Fibroblast of lung (primary cell): ENCODE data around the gene MCF2L. TPM values are rescaled to one million over a fixed set of nuclear protein-coding genes. Genes with fewer than 3 reads are reported as not detected.

Source experiments
- DNase-seq, 2 donors: peaks; one replicate each; pipeline versions ENCODE4 v3.0.0 to v3.0.0-alpha.2; 2010; ENCODE audit warnings: low read depth in 2 of 2
- H2AFZ ChIP-seq: 2 replicates; pipeline ENCODE4 v1.5.1; 2012; ENCODE audit warnings: low read length, control low read depth, inconsistent platforms
- H3K27ac ChIP-seq: 2 replicates; pipeline ENCODE4 v1.5.1; 2011; ENCODE audit warnings: low read length, control low read depth; ENCODE audit not compliant: insufficient read depth
- H3K27me3 ChIP-seq: 2 replicates; pipeline ENCODE4 v1.5.1; 2011; ENCODE audit warnings: mild to moderate bottlenecking, low read length; ENCODE audit not compliant: control insufficient read depth, insufficient read depth
- H3K36me3 ChIP-seq: 2 replicates; pipeline ENCODE4 v1.5.1; 2011; ENCODE audit warnings: low read length; ENCODE audit not compliant: control insufficient read depth, insufficient read depth
- H3K4me1 ChIP-seq: 2 replicates; pipeline ENCODE4 v1.5.1; 2011; ENCODE audit warnings: low read length; ENCODE audit not compliant: control insufficient read depth, insufficient read depth; ENCODE audit errors: extremely low read depth
- H3K4me2 ChIP-seq: 2 replicates; pipeline ENCODE4 v1.5.1; 2011; ENCODE audit warnings: low read length, control low read depth; ENCODE audit not compliant: insufficient read depth; ENCODE audit errors: extremely low read depth
- H3K4me3 ChIP-seq, 4 experiments: fragments of 200-600 bp in 1 of 4; sonication (generic) in 1 of 4; replicated peaks in 1 of 4; 2 replicates each; pipeline ENCODE4 v1.5.1; 2011 to 2016; ENCODE audit warnings: low read length in 4 of 4, low read depth in 3 of 4, mild to moderate bottlenecking in 3 of 4, control low read depth in 2 of 4, inconsistent platforms in 1 of 4, mixed read lengths in 1 of 4; ENCODE audit not compliant: insufficient read depth in 1 of 4; ENCODE audit errors: control extremely low read depth in 1 of 4
- H3K79me2 ChIP-seq: 2 replicates; pipeline ENCODE4 v1.5.1; 2012; ENCODE audit warnings: mild to moderate bottlenecking, low read length, inconsistent platforms; ENCODE audit not compliant: control insufficient read depth, insufficient read depth
- H3K9ac ChIP-seq: 2 replicates; pipeline ENCODE4 v1.5.1; 2011; ENCODE audit warnings: mild to moderate bottlenecking, low read length, control low read depth; ENCODE audit not compliant: insufficient read depth
- H3K9me3 ChIP-seq: 2 replicates; pipeline ENCODE4 v1.5.1; 2012; ENCODE audit warnings: low read depth, low read length; ENCODE audit not compliant: control insufficient read depth, insufficient read depth
- H4K20me1 ChIP-seq: 2 replicates; pipeline ENCODE4 v1.5.1; 2011; ENCODE audit warnings: low read length; ENCODE audit not compliant: control insufficient read depth, insufficient read depth; ENCODE audit errors: extremely low read depth
- EZH2 ChIP-seq: IDR thresholded peaks from 2 replicates; pipeline ENCODE4 v1.5.1; 2012; ENCODE audit warnings: low read length, control low read depth, mild to moderate bottlenecking; ENCODE audit errors: missing control alignments
- polyA plus RNA-seq, 2 donors: library from polyadenylated mRNA; depleted of rRNA in 1 of 2; stranded (reverse) in 1 of 2; unstranded in 1 of 2; fragments of >200 nt; gene quantifications; 2 replicates each; pipeline ENCODE4 v1.2.1, GENCODE V29; 2011 to 2012; ENCODE audit warnings: missing spikeins in 1 of 2
- total RNA-seq: library from RNA; depleted of rRNA; stranded (reverse); fragments of >200 nt; gene quantifications from 2 replicates; pipeline ENCODE4 v1.2.1, GENCODE V29; 2014
- TF ChIP-seq, protein P1 (sequence below), 2 donors: IDR thresholded peaks in 1 of 2; conservative IDR thresholded peaks in 1 of 2; 1 replicate in 1 of 2; 2 replicates in 1 of 2; pipeline ENCODE4 v1.5.1; 2011 to 2012; ENCODE audit warnings: low read length in 2 of 2, control low read depth in 1 of 2, inconsistent platforms in 1 of 2, low read depth in 1 of 2, mild to moderate bottlenecking in 1 of 2

Gene MCF2L
- total and polyA plus RNA-seq, 2 donors (not counting 1 experiment from before 2014, with no cell fraction given), result 0.18 to 3.3 TPM

DNA sequence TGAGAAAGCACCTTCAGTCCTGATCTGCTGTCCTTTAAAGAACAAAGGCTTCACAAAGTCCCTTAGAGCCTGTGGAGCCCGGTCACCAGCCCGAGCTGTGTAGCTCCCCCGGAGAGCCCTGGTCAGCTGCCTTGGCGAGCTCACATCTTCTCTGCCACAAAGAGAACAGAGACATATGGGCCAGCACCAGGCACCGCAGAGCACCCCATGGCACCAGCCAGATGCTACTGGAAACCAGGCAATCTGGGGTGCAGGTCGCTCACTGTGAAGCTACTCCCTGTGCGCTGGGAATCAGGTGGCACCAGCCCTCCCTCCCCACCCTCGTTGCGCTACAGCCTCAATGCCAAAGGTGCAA, 92.2 kb downstream of the MCF2L start:
- Histone ChIP-seq H3K9me3 (no peaks in the 10 kb centered on the region), H2AFZ (no peak overlapping the region), H3K27ac (no peak overlapping the region), H3K4me2 (no peak overlapping the region), H3K9ac (no peak overlapping the region), H3K36me3 (no peaks in the 10 kb centered on the region), H4K20me1 (no peaks in the 10 kb centered on the region), H3K4me1 (no peaks in the 10 kb centered on the region), H3K4me3 (no peak overlapping the region), H3K79me2 (no peaks in the 10 kb centered on the region), H3K27me3 (no peaks in the 10 kb centered on the region)
- no peak for DNase-seq
- TF ChIP-seq EZH2, result no peak
- TF ChIP-seq, protein P1, sequence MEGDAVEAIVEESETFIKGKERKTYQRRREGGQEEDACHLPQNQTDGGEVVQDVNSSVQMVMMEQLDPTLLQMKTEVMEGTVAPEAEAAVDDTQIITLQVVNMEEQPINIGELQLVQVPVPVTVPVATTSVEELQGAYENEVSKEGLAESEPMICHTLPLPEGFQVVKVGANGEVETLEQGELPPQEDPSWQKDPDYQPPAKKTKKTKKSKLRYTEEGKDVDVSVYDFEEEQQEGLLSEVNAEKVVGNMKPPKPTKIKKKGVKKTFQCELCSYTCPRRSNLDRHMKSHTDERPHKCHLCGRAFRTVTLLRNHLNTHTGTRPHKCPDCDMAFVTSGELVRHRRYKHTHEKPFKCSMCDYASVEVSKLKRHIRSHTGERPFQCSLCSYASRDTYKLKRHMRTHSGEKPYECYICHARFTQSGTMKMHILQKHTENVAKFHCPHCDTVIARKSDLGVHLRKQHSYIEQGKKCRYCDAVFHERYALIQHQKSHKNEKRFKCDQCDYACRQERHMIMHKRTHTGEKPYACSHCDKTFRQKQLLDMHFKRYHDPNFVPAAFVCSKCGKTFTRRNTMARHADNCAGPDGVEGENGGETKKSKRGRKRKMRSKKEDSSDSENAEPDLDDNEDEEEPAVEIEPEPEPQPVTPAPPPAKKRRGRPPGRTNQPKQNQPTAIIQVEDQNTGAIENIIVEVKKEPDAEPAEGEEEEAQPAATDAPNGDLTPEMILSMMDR (conservative IDR thresholded peaks at IDR 0.05 in 1 of 2, IDR thresholded peaks at IDR 0.05 in 1 of 2; ENCODE audit: low read depth in 1 of 2, low read length in 2 of 2), result no peak

DNA sequence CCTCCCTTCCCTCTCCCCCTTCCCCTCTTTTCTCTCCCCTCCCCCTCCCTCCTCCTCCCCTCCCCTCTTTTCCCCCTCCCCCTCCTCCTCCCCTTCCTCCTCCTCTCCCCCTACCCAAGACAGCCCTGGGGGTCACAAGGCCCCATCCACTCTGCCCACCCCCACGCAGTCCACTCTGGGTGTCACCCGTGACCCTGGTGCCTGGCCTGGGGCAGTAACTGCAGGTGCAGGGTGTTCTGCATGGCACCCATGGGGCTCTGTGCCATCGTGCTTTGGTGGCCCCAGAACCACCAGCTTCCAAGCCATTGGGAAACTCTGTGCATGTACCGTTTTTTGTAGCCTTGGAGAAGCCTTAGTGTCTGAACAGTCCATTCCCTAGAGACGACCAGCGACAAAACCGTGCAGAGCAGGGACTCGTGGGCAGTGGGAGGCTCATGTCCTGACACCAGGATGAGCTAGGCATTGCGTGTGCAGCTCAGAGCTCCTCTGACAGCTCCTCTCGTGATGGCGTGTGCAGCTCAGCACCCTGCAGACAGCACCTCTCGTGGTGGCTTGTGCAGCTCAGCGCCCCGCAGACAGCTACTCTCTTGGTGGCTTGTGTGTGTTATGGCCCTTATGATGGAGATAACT, 92.9 kb downstream of the MCF2L start:
- Histone ChIP-seq H3K36me3 (no peaks in the 10 kb centered on the region), H3K4me3 (no peak overlapping the region), H3K79me2 (no peaks in the 10 kb centered on the region), H3K9ac (no peak overlapping the region), H3K27ac (no peak overlapping the region), H4K20me1 (no peaks in the 10 kb centered on the region), H3K9me3 (no peaks in the 10 kb centered on the region), H3K4me2 (no peak overlapping the region), H3K27me3 (no peaks in the 10 kb centered on the region), H3K4me1 (no peaks in the 10 kb centered on the region), H2AFZ (no peak overlapping the region)
- DNase-seq, result no peak
- TF ChIP-seq, protein P1 (conservative IDR thresholded peaks at IDR 0.05 in 1 of 2, IDR thresholded peaks at IDR 0.05 in 1 of 2; ENCODE audit: low read depth in 1 of 2, low read length in 2 of 2), result no peak
- no peak for TF ChIP-seq EZH2

DNA sequence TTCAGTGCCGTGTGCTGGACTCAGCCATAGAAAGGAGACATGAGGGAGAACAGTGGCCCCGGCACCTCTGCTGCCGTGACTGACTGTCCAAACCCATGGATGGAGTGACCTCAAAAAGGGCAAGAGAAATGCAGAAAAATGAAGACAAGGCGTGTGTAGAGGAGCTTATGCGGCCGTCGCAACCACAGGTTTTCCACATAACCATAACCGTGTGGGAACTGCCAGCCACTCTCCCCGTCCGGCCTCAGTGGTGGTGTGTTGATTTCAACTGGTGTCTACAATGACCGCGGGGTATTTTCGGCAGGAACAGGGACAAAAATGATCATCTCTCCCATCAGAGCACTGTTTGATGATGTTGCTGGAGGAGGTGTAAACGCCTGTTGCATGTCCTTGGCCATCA, 93.7 kb downstream of the MCF2L start:
- H3K4me2 ChIP-seq, result no peak overlapping the region
- no peaks in the 10 kb centered on the region for H3K4me1 ChIP-seq
- no peaks in the 10 kb centered on the region for H4K20me1 ChIP-seq
- no peak overlapping the region for H3K9ac ChIP-seq
- H3K27ac ChIP-seq, result no peak overlapping the region
- no peak for DNase-seq
- H3K4me3 ChIP-seq, result no peak overlapping the region
- no peaks in the 10 kb centered on the region for H3K79me2 ChIP-seq
- no peak overlapping the region for H2AFZ ChIP-seq
- H3K9me3 ChIP-seq, result no peaks in the 10 kb centered on the region
- no peaks in the 10 kb centered on the region for H3K36me3 ChIP-seq
- TF ChIP-seq, protein P1 (conservative IDR thresholded peaks at IDR 0.05 in 1 of 2, IDR thresholded peaks at IDR 0.05 in 1 of 2; ENCODE audit: low read depth in 1 of 2, low read length in 2 of 2), result no peak
- no peak for TF ChIP-seq EZH2
- no peaks in the 10 kb centered on the region for H3K27me3 ChIP-seq
